GM19452 (cell line): ENCODE data around the gene CST1.
"Not testable (repeated sequence)": the region's sequence is repeated elsewhere in the genome, so short reads cannot be mapped to it uniquely, and the experiment has no call there.

Experiments
- ATAC-seq: cut with Tn5 transposase; IDR thresholded peaks from one replicate; pipeline ENCODE4 v1.9.1; 2021; ENCODE audit not compliant: unreplicated experiment

Gene CST1, protein sequence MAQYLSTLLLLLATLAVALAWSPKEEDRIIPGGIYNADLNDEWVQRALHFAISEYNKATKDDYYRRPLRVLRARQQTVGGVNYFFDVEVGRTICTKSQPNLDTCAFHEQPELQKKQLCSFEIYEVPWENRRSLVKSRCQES

DNA sequence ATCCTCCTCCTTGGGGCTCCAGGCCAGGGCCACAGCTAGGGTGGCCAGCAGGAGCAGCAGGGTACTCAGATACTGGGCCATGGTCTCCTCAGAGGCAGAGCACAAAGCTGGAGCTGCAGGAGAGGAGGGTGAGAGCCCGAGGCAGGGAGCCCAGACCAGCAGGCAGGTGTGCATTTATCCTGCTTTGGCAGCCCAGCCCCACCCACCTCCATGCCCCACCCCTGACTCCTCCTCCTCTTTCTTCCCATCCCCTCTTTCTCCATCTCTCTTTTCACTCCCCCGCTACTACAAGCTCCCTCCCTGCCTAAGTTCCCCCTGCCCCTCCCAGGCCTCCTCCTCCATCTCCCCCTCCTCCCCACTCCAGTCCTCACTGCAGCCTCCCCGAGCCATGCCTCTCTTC lies at the start of gene CST1:
Gene CST1 (minus strand): TSS at position 150 of the 400 bp plus-strand sequence. CDS start 69 bp downstream, at position 81.
- ATAC-seq = not testable (repeated sequence)

DNA sequence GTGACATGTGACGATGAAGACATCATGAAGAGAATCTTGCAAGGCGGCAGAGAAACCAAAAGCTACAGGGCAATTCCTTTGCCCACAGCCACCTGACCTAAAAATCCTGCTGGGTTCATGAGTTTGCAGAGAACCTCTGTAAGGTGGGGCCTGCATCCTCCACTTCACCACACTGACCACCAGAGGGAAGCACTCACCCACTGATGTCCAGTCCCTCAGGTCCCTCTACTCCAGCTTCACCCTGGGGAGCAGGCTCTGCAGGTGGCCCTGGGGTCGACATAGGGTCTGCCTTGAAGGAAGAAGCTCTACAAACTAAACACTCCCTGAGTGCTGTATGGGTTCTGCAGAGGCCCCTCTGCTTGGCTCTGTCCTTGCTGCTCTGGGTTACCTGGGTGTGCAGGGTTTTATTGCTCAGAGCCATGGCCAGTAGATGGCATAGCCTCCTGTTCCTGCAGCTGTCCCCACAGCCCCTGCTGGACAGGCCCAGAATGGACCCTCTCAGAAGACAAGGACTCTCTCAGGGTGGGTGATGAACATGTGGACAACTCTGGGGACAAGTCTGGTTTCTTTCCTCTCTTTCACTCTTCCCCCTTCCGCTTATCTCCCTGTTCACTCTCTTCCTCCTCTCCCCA lies 48.6 kb upstream of the CST1 start:
- ATAC-seq = peak; percentile 74

DNA sequence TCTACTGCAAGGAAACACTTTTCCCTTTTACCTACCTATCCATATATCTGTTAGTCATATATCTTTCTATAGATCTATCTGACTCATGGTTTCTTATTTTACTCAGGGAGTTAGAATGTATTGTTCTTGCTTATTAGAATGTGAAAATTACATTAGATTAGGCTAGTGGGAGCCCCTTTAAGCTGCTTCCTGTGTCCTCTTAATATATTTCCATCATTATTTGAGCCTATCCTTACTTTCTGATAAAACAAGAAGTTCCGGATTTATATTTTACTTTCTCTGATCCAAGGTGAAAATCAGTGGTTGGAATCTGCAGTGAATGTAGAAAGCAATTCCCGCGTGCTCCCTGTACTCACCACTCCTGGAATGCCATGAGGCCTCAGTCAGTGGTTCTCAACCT lies 44.8 kb upstream of the CST1 start:
- no peak for ATAC-seq

DNA sequence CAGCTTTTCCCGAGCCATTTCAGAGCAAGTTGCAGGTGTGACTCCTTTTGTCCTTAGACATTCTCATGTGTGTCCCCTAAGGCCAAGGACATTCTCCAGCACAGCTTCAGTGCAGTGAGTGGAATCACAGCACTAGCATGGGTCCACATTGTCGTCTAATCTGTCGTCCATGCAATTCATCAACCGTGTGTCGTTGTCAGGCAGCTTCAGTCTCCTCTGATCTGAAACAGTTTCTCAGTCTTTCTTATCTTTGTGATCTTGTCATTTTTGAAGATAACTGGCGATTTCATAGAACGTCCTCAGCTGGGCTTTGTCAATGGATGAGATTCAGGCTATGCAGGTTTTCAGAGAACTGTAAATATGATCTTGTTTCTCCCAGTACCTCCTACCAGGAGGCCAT lies 44.1 kb upstream of the CST1 start:
- no peak for ATAC-seq

DNA sequence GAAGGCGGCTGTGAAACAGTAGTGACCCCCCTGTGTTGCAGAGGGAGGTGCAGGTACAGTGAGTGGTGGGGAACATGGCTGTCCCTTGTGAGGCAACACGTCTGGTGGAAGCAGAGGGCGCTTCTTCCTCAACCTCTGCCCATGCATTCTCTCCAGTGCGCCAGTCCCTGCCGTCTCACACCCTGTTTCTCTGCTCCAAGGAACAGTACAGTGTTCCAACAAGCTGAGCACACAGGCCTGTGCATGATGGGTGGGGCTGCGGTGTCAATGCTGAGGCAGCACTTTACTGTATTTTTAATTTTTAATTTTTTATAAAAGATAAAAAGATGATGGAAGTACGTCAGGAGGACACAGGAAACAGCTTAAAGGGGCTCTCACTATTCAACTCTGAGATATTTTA lies 43.3 kb upstream of the CST1 start:
- ATAC-seq = no peak

DNA sequence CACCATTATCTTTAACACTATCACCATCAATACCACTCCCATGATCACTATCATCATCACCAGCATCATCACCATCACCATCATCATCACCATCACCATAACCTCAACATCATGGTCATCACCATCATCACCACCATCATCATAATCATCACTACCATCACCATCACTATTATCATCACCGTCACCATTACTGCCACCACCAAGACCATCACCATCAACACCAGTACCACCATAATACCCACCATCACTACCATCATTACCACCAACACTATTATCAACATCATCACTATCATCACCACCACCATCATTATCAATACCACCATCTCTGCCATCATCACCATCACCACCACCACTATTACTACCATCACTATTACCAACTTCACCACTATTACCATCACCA lies 32.7 kb upstream of the CST1 start:
- ATAC-seq = no peak

DNA sequence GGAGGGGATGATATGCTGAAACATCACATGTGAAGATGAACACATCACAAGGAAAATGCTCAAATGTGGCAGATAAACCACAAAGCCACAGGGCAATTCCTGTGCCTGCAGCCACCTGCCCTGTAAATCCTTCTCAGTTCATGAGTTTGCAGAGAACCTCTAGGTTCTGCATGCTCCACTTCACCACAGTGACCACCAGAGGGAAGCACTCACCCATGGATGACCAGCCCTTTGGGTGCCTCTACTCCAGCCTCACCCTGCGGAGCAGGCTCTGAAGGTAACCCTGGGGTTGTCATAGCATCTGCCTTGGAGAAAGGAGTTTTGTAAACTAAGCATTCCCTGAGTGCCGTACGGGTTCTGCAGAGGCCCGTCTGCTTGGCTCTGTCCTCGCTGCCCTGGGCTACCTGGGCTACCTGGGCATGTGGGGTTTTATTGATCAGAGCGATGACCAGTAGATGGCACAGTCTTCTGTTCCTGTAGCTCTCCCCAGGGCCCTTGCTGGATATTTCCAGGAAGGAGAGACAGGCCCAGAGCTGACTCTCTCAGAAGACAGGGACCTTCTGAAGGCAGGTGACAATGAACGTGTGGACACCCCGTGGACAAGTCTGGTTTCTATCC lies 31.7 kb upstream of the CST1 start:
- ATAC-seq = no peak

DNA sequence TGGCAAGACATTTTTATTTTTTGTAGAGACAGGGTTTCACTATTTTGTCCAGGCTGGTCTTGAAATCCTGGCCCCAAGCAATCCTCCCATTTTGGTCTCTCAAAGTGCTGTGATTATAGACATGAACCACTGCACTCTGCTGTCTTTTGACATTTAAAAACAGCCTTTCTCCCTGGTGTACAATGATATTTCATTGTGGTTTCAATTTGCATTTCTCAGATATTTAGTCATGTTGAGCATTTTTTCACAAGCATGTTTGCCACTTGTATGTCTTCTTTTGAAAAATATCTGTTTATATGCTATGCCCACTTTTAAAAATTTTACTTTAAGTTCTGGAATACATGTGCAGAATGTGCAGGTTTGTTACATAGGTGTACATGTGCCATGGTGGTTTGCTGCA lies 27.9 kb upstream of the CST1 start:
- ATAC-seq = not testable (repeated sequence)

DNA sequence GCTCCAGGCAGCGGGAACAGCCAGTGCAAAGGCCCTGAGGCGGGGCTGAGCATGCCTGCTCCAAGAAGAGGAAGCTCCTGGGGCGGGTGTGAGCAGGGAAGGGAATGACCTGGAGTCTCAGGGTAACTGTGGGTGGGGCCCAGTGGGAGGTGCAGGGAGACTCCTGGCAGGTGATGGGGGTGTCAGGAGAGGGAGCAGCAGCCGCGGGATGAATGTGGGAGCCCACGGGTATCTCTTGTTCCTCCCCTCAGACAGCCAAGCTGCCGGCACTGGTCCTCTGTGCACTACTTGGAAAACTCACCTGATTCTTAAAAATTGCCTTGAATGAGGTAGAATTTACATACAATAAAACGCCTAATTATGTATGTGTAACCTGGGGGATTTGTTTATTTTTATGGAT lies 26.6 kb upstream of the CST1 start:
- ATAC-seq = not testable (repeated sequence)

DNA sequence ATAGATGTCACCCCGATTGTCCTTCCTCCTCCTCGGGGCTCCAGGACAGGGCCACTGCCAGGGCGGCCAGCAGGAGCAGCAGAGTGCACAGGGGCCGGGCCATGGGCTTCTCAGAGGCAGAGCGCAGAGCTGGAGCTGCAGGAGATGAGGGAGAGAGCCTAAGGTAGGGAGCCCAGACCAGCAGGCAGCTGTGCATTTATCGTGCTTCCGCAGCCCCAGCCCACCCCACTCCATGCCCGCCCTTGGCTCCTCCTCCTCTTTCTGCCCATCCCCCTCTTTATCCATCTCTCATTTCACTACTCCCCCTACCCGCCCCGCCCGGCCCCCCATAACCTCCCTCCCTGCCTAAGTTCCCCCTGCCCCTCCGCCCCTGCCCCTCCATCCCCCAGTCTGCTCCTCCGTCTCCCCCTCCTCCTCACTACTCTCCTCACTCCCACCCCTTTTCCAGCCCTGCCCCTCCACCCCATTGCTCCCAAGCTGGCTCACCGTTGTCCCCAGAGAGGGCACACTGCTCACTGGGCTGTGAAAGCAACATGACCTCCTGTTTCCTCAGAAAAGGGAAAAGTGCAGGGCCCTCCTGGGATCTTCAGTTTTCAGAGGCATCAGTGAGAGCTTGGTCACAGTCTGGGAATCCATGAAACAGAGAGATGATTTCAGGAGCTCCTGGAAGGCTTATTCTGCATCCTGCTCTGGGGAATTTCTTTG lies 25.5 kb upstream of the CST1 start:
- no peak for ATAC-seq

DNA sequence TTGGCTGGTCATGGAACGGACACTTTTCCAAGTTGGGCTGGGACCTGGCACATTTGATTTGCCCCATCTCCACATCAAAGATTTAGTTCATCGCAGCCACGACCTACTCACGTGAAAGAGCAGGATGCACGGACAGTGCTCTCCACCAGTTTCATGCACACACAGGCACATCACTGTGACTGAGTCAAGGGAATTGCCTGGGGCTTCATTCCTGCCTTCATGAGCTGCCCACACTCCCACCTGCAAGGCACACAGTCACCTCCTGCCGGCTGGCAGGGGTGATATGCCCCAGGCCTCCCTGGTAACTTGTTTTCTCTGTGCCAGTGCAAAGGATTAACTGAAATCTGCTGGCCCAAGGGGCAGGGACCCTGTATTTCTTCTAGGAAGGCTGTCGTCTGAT lies 23.3 kb upstream of the CST1 start:
- ATAC-seq = no peak

DNA sequence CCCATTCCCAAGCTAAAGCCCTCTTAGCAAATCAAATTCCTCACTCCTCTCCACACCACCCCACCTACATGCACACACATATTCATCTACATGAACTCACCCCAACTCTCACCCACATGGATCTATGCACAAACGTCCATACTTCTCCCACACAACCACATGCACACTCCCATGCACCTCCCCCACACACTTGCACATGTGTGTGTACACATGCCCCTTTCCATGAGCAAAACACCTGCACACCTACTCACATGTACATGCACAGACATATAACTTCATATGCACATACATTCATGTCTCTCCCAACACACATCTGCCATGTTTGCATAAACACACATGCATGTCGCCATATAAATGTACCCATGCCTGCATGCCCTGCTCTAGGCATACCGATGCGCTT lies 22.8 kb upstream of the CST1 start:
- ATAC-seq = no peak

DNA sequence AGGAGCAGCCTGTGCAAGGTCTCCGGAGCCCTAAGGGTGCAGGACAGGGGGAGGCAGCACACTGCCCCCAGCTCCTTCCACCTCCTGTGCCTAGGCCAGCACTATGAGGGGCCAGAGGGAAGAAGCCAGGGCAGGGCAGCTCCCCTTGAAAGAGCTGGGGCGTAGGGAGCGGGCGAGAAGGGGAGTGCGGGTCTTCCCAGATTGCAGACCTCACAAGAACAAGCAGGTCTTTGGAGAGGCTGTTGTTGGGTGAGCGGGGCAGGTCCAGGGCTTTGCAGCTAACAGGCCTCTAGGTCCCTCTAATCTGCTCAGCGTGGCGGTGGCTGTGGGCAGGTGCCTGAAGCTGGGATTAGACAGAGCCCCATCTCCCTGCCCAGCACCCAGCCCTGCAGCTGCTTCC lies 22.4 kb upstream of the CST1 start:
- no peak for ATAC-seq

DNA sequence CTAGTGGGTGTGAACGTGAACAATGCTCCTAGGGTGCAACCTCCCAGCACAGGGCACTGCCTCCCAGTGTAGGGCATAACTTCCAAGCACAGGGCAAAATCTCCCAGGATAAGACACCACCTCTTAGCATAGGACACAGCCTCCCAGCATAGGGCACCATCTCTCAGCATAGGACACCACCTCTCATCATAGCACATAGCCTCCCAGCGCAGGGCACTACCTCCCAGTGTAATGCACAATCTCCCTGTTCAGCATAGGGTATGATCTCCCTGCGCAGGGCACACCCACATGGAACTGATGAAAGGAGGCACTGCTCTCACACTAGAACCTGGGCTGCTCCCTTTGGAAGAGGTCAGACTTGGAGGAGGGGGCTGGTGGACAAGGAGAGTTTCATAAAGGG lies 21.3 kb upstream of the CST1 start:
- no peak for ATAC-seq

DNA sequence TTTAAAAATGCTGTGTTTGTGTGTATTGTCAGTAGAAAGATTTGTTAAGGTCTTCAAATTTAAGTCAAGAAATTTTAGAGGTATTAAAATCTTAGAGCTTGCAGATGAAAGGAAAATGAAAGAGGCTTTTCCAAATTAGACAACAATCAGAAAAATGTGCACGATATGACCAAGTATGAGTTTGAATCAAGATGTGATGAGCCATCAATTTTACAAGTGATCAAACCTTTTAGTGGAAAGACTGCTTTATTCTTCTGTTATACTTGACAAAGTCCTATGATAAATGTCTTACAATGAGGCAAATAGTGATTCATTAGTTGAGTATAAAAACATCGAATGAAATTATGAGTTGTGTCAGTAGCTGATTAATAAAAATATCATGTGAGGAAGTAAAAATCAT lies 19.6 kb upstream of the CST1 start:
- no peak for ATAC-seq

DNA sequence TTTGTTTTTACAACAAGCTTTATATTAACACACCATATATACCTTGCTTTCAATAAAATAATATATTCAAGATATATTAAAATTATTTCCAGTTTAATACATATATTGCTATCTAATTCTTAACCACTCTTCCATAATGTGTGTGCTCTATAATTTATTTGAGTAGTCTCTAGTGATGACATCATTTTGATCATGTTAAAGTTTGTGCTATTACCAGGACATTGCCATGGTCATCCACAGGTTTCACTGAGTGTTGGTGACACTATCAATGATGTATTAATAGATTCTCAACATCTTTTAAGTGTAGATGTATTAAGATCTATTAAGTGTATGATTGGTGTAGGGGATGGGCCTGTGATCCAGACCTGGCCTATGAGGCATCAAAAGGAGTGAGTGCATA lies 17.8 kb upstream of the CST1 start:
- not testable (repeated sequence) for ATAC-seq

DNA sequence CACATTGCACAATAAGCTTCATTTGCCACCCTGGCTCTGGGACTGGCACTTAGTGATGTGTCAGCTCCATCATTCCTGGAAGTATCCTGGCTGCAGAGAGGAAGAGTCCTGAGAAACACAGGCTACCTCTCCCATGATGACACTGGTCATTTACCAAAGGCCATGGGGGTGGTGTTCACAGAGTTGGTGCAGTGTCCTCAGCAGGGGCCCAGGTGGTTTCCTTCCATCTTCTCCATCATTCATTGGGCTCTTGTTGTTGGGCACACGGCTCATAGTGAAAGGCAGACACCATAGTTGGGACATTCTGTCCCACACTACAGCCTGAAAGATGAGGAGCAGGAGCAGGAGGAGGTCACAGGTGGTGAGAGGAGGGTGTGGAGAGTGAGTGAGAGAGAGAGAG lies 15.8 kb upstream of the CST1 start:
- ATAC-seq = no peak

DNA sequence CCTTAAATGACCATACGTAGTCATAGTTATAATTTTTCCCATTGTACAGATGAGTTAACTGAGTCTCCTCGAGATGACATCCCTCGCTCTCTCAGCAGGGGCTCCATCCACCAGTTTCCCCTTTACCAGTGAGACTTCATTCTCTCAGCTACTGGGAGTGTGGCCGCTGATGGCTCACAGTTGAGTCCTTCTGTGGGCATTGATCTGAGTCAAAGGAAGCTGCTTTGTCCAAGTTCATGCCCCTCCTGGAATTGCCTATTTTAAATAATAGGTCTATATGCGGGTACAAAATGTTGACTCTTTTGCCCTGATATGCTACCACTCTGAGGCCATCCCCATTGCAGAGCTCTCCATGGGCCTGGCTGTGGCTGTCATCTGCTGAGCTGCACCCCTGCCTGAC lies 14.8 kb upstream of the CST1 start:
- no peak for ATAC-seq

DNA sequence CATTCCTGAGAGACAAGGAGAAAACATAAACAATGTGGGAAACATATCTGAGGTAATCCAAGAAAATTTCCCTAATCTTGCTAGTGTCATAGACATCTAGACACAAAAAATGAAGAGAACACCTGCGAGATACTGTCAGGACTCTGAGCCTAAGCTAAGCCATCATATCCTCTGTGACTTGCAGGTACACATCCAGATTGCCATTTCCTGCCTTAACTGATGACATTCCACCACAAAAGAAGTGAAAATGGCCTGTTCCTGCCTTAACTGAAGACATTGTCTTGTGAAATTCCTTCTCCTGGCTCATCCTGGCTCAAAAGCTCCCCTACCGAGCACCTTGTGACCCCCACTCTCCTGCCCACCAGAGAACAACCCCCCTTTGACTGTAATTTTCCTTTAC lies 13.9 kb upstream of the CST1 start:
- ATAC-seq = not testable (repeated sequence)

DNA sequence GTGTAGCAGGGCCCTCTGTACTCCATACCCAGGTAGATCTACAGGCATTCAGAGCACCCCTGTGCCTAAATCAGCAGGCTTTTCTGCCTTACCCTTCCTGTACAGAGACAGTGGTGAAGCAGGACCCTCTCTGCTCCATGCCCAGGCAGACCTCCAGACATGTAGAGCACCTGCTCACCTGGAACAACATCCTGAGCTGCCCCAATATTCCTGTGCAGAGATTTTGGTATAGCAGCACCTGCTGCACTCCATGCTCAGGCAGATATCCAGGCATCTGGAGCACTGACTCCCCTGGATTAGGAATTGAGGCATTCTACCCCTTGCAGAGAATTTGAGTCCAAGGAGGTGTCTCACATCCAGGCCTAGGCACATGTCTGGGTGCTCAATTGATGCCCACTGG lies 12.6 kb upstream of the CST1 start:
- ATAC-seq = no peak

DNA sequence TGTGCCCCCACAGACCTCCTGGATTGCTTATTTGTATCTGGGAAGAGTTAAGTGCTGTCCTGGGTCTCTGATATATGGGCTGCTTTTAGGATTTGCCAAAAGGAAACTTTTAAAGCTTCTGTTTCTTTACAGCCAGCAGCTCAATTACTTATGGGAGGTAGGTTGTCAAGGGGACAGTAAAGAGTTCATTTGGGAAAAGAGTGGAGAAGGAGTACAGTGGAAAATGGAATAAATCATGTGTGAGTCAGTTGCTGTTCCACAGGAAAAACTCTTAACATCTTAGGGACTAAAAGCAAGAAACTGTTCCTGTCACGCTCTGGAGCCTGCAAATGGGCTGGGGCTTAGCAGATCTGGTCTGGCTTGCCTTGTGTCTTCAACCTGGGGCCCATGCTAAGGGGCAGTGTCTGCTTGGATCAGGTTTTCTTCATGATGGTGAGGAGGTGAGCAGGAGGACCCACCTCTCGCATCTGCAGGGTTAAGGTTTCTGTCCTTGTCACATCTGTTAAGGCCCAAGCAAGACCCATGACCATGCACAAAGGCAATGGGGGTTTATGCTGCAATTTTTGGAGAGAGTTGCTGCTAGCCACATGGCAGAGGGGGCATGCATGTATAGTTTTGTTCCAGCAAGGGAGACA lies 8.7 kb upstream of the CST1 start:
- ATAC-seq = no peak

DNA sequence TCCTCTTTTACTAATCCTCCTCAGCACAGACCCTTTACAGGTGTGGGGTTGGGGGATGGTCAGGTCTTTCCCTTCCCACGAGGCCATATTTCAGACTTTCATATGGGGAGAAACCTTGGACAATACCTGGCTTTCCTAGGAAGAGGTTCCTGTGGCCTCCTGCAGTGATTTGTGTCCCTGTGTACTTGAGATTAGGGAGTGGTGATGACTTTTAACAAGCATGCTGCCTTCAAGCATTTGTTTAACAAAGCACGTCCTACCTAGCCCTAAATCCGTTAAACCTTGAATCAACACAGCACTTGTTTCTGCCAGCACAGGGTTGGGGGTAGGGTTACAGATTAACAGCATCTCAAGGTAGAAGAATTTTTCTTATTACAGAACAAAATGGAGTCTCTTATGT lies 6.1 kb upstream of the CST1 start:
- ATAC-seq = not testable (repeated sequence)
